ENCODE measurements around the gene FEM1A.
"Not testable (repeated sequence)": the region's sequence is repeated elsewhere in the genome, so short reads cannot be mapped to it uniquely, and the experiment has no call there.

FEM1A gene, protein sequence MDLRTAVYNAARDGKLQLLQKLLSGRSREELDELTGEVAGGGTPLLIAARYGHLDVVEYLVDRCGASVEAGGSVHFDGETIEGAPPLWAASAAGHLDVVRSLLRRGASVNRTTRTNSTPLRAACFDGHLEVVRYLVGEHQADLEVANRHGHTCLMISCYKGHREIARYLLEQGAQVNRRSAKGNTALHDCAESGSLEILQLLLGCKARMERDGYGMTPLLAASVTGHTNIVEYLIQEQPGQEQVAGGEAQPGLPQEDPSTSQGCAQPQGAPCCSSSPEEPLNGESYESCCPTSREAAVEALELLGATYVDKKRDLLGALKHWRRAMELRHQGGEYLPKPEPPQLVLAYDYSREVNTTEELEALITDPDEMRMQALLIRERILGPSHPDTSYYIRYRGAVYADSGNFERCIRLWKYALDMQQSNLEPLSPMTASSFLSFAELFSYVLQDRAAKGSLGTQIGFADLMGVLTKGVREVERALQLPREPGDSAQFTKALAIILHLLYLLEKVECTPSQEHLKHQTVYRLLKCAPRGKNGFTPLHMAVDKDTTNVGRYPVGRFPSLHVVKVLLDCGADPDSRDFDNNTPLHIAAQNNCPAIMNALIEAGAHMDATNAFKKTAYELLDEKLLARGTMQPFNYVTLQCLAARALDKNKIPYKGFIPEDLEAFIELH

DNA sequence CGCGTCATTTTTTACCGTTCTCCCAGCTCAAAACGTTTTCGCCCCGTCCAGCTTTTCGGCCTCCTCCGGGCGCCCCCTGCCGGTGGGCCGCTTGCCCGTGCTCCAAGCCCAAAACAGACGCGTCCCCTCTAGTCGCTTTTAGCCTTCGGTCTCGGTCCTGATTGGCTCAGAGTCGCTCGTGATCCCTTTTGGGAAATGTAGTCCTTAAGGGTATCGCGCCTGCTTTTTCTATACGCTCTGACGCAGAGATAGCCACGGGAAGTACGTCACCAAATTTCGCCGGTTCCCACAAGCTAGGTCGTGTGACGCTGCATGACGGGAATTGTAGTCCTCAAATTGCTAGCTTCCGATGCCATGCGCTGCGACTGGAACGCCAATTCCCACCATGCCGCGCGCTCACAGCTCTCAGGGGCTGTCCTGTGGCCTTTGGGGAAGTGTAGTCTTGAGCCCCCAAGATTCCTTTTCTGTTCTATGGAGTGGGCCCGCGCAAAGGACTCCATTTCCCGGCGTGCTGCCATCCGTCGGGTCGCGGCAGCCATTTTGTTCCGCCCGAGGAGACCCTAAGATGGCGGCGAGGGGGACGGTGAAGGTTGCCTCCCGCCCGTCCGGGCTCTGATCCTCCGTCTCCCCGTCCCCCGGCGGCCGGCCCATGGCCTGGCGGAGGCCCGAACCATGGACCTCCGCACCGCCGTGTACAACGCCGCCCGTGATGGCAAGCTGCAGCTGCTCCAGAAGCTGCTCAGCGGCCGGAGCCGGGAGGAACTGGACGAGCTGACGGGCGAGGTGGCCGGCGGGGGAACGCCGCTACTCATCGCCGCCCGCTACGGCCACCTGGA, at the start of gene FEM1A:
TSS of gene FEM1A (plus strand) at position 552 of the 836 bp plus-strand sequence. CDS start at position 673, 121 bp downstream.
- peak; percentile 99 for DNase-seq

DNA sequence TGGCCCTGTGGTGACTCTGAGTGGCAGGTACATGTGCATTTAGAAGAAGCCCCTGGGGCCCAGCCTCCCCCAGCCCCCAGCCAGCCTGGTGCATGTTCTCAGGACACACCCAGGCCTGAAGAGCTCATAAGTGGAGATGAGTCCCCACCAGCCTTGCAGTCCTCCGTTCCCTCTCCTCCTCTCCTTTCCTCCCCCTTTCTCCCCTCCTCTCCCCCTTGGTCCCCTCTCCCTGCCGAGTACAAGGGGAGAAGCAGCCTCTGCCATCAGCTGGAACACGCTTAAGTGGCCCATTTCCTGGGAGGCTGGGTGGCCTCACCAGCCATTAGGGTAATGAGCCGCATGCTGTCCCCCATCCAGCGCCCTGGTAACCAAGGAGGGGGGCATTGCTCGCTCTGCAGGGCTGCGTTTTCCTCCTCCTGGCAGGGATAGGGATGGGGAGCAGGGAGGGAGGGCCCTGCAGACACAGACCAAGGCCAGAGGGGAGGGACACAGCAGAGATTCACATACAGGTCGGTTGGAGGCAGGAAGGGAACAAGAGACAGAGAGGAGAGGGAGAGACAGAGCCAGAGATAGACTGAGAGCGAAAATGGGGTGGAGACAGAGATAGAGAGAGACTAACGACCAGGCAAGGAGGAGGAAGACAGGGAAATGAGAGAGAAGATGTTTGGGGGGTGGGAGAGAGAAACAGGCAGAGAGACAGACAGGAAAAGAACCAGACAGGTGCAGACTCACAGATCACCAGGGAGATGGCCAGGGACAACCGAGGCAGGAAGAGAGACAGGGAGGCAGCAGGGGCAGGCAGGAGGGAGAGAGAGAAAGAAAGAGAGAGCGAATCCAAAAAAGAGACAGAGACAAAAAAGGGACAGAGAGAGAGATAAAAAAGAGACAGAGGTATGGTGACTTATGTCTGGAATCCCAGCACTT, 48.5 kb upstream of the FEM1A start:
- no peak for DNase-seq

DNA sequence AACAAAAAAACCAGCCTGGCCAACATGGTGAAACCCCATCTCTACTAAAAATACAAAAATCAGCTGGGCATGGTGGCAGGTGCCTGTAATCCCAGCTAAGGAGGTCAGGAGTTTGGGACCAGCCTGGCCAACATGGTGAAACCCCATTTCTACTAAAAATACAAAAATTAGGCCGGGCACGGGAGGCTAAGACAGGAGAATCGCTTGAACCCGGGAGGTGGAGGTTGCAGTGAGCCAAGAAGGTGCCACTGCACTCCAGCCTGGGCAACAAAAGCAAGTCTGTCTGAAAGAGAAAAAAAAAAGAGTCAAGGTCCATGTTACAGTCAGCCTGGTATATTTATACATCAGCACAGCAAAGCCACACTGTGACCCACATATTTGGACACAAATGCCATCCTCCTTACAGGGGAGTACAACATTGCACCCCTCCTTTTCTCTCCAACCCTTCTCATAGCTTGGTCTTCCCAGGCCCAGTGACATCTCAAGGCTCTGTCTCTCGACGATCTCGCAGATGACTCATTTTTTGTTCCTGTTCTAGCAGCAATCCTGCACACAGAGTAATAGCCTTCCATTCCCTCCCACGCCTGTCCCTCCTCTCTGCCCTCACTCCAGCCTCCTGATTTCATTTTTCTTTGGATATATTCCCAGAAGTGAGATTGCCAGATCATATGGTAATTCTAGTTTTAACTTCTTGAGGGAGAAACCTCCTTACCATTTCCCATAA, 46.9 kb upstream of the FEM1A start:
- DNase-seq = no peak

DNA sequence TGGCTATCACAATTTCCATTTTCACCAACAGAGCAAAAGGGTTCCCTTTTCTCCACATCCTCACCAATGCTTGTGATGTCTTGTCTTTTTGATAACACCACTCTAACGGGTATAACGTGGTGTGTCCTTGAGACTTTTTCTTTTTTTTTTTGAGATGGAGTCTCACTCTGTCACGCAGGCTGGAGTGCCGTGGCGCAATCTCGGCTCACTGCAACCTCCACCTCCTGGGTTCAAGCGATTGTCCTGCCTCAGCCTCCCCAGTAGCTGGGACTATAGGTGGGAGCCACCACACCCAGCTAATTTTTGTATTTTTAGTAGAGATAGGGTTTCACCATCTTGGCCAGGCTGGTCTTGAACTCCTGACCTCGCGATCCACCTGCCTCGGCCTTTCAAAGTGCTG, 46.4 kb upstream of the FEM1A start:
- not testable (repeated sequence) for DNase-seq

DNA sequence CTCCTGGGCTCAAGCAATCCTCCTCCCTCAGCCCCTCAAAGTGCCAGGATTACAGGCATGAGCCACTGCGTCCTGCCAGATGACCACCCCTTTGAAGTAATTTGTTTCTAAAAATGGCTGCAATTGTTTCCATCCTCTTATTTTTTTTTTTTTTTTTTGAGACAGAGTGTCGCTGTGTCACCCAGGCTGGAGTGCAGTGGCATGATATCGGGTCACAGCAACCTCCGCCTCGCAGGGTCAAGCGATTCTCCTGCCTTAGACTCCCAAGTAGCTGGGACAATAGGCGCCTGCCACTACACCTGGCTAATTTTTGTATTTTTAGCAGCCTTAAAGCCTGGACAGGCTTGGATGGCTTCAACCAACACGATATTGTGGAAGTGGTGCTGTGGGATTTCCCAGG, 45.5 kb upstream of the FEM1A start:
- no peak for DNase-seq

DNA sequence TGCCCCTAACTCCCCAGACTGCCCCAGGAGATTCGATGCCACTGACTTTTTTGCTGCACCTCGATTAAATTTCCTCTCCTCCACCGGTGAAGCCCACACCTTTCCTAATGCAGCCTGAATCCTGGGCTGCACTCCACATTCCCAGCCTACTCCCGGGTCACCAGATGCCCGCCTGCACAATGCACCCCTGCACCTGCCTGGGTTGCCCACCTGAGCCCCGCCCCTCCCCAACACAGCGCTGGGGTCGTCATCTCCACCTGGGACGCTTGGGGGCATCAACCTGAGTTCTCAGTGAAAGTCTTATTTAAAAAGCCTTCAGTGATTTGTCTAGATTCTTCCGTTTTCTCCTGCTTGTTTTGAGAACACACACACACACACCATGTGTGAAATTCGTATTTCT, 43.3 kb upstream of the FEM1A start:
- no peak for DNase-seq

DNA sequence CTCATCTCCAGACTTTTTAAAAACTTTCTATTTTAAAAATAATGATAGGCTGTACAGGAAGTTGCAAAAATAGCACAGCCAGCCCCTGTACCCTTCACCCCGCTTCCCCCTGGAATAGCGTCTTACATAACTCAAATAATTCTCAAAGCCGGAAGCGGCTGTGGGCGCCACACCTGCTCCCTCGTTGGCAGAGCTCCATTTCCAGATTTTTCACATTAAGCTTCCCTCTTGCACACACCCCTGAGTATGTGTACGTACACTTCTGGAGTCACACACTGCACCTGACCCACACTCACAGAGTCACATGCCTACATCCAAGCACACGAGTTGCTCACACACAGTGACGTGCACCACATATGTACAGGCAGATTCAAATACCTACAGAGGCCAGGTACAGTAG, 42.9 kb upstream of the FEM1A start:
- DNase-seq = no peak

DNA sequence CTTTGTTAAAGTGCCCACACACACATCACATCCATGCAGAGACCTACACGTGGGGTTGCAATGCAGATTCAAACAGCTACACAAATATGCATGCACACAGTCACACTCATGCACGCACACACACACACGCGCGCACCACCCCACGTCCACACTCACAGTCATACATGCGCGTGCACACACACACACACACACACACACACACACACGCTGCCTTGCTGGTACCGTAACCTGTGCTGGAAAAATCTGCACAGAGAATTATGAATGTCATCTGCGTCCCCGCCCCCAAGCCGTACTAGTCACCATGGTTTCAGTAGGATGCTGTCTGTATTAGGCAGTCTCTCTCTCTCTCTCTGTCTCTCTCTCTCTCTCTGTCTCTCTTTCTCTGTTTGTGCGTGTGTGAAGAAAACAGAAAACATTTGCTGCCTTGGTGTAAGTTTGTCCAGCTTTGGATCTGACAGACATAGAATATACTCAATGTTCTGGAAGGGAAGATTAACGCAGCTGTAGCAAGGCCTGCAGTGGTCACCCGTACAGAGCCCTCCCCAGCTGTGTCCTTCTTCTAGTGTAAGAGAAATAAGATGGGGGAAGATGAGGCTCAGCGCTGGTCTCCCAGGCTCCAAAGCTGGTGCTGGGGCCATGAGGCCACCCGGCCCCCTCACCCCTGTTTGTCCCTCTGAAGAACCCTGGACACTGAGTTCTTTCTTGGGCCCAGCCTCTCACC, 41.5 kb upstream of the FEM1A start:
- DNase-seq = peak; percentile 21

DNA sequence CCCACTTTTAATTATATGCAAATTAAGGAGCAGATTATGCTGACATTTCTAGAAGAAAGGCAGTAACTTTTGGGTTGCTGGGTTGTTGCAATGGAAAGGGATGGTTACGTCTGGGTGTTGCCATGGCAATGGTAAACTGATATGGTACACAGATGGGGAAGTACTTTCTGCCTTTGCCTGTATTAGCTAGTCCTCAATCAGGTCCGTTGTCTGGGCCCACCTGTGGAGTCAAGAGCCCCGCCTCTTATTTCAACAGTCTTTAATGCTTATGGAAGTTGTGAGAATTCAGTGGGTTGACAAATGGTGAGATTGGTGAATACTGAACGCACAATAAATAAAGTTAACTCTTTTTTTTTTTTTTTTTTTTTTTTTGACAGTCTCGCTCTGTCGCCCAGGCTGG, 37.3 kb upstream of the FEM1A start:
- DNase-seq = no peak

DNA sequence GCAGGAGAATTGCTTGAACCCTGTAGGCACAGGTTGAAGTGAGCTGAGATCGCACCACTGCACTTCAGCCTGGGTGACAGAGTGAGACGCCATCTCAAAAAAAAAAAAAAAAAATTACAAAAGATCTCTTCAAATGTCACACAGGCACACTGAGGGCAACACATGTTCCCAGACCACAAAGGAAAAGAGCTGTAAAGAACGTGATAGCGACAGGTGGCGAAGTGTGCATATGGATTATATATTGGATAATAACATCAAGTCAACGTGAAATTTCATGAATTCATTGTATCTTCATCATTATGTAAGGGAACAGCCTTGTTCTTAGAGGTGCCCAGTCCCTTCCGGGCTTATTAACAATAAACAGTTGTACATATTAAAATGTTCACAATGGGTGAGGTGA, 36.1 kb upstream of the FEM1A start:
- DNase-seq = no peak

DNA sequence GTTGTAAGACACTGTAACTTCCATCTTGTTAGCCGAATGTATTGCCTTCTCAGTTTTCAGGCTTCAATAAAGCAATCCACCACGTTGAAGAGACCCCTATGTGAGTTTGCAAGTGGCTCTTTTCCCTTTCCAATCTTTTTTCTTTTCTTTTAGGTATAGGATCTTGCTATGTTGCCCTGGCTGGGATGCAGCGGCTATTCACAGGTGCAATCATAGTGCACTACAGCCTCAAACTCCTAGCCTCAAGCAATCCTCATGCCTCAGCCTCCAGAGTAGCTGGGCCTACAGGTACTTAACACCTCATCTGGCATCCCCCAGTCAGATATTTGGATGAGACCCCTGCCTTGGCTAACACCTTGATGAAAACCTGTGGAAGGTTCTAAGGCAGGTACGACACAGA, 33.5 kb upstream of the FEM1A start:
- no peak for DNase-seq

DNA sequence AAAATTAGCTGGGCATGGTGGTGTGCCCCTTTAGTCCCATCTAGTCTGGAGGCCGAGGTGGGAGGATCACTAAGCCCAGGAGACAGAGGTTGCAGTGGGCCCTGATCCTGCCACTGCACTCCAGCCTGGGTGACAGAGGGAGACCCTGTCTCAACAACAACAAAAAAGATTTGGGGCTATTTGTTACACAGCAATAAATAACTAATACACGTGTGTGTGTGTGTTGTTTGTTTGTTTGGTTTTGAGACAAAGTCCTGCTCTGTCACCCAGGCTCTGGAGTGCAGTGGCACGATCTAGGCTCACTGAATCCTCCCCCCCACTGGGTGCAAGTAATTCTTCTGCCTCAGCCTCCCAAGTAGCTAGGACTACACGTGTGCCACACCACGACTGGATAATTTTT, 32.9 kb upstream of the FEM1A start:
- no peak for DNase-seq

DNA sequence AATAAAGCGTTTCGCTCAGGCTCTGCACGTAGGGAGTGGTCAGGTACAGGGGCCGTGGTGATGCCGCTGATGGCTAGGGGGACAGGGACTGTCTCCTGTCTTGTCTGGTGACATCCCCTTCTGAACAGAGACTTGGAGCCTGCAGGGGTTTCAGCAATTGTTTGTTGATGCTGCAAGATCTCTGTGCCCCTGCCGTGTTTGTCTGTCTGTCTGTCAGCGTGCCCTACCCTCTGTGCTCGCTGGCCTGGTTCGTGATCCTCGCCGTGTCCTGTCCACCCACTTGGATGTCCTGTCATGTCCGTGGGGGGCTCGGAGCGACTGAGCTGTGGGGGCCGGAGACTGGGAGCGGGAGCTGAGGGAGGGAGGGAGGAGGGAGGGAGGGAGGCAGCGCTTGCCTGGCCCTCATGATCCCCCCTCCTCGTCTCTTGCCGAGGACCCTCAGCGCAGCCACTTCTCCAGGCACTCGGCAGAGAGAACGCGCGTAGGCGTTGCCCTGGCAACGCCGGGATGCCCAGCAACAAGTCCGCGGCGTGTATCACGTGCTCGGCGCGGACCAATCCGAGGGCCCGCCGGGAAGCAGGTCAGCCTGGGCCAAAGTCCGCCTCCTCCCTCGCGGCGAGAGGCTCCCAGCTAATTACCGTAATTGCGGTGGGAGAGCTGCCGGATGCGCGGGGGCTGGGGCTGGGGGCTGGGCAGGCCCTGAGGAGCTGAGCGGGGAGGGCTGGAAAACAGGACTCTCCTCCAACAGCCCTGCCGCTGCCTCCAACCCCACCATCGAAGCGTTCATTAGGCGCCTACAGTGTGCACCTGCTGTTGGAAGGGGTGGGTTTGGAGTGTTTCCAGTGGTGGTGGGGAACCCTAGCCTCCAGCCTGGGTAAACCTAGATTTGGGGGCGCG, 31.9 kb upstream of the FEM1A start:
- peak; percentile 83 for DNase-seq

DNA sequence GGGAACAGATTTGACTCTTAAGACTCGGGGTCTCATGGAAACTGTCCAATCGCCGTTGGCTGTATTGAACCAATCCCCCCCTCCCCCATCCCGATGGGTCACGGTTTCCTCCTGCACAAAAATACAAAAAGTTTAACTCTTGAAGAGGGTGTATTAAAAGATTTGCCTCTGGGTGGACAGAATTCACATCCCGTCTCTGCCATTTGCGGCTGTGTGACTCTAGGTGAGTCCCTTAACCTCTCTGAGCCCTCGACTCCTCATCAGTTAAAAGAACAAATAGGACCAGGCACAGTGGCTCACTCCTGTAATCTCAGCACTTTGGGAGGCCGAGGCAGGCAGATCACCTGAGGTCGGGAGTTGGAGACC, 31.3 kb upstream of the FEM1A start:
- DNase-seq = no peak

DNA sequence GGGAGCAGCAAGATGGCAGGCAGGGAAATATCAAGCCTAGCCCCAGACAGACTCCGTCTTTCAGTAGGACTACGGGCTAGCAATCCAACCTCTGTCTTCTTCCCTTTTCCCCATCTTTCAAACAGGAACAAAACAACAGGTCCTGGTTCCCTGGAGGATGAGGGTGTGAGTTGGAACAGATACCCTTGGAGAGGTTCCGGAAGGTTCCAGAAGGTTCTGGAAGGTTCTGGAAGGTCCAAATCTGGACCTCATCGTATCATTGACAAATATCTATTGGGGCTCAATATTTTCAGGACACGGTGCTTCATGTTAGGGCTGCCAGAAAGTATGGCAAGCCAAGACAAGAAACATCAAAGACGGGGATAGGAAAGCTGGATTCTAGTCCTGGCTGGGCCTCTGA, 28.5 kb upstream of the FEM1A start:
- no peak for DNase-seq

DNA sequence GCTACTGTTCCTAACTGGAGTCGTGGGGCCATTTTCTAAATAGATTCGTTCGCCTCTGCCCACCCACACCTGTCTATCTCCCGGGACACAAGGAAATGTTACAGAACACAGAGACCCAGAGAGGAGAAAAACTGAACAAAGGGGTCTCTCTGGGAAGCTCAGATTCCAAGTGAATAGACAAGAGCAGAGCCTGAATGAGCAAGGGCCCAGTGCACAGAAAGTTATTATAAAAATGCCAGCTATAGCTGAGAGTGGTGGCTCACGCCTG, 27.2 kb upstream of the FEM1A start:
- DNase-seq = no peak

DNA sequence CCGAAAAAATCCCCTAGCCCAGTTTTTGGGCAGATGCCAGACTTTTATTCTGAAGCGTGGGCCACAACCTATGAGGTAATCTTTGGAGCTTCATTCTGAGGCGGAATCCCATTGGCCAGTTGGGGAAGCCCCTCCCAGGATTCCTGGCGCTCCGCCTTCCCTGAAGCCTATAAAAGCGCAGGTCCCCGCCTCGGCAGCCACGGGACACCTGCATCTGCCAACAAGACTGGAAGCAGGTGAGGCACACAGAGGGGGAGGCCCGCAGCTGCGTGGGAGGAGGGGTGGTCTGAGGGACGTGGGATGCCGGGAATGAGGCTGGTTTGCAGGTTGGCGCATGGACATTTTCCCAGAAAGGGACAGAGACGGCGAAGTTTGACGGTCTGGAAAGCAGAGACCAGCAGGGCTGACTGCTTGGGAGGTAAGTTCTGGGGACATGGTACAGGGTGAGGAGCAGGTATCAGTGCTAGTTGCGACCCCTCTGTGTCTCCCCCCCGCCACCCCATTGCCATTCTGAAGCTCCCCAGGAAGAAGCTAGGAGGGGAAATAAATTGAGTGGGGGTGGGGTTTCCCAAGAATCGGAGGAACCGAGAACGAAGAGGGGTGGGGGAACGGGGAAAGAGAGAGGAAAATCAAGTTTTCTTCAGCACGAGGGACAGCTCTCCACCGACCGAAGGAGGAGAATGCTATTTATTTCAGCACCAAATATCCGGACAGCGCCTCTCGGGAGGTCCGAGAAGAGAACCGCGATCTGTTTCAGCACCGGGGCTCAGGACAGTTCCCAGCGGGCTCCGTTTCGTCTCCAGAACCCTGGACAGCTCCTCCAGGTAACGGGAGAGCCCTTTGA, 22.4 kb upstream of the FEM1A start:
- peak; percentile 83 for DNase-seq

DNA sequence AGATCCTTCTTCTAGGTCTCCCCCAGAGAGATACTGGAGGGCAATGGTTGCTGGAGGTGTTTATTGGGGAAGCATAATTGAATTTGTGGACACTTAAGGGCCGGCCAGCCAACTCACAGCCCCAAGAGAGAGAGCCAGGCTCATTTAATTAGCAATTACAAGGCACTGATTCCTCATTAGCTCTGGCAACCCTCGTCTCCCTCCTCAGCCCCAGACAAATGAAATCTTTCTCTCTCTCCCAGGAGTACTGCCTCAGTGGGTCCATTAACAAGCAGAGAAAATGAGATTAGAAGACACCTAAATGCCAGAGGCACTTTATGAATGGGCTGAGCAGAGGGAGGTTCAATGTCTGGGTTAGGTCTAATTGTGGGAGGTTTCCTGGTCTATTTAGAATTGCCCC, 19.0 kb upstream of the FEM1A start:
- no peak for DNase-seq

DNA sequence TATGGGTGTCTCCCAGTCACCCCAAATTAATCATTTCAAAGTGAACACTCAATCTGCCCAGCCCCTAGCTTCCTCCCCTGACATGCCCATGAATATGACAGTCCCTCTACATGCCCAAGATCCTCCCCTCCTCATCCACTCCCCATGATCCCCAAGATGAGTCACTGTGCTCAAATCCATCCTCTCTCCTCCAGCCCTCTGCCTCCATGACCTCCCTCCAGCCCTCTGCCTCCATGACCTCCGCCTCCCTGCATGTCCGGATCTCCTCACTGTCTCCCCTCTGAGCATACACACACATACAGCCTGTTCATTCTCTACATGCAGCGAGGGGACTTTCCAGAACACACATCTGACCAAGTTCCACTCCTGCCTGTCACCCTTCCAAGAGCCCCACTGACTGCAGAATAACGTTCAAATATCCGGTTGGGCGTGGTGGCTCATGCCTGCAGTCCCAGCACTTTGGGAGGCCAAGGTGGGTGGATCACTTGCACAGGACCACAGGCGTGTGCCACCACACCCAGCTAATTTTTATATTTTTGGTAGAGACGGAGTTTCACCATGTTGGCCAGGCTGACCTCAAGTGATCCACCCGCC, 18.4 kb upstream of the FEM1A start:
- no peak for DNase-seq
